ENCODE results near the gene GALNT9. TPM values are rescaled to one million over a fixed set of nuclear protein-coding genes. Genes with fewer than 3 reads are reported as not detected.

Gene GALNT9
- total and polyA plus RNA-seq, 5 donors from 2014 or later, result 0.37 to 0.69 (median 0.64) TPM; not detected in 2

DNA sequence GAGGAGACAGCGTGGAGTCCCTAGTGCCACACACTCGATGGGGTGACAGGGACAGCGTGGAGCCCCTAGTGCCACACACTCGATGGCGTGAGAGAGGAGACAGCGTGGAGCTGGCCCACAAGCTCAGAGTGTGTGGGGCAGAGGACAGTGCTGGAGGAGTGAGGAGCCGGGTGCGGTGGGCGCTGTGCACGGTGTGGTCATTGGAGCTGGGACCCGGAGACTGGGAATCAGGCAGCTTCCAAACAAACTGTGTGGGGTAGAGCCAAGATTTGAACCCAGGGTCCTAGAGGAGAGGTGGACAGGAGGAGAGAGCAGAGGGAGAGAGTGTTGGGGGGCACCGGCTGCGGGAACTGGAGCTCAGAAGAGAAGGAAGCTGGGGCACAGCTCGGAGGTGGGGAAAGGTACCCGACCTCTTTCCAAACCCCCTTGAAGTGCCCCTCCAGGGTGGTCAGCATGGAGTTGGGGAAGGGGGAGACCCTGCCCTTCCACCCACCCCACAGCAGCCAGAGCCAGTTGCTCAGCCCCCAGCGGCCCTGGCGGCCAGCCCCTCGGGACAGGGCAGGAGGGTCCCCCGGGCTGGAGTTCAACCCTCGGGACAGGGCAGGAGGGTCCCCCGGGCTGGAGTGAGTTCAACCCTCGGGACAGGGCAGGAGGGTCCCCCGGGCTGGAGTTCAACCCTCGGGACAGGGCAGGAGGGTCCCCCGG, 94.1 kb downstream of the GALNT9 start:
- Mint-ChIP-seq H3K4me1 (peaks cover 0 to 4% (median under 1%) of the 10 kb centered on the region in 4 donors), H3K36me3 (no peaks in the 10 kb centered on the region), H3K27ac (no peak overlapping the region), H3K9me3 (peaks cover 0 to 2% (median 0%) of the 10 kb centered on the region in 7 donors), H3K4me3 (no peak overlapping the region), H3K27me3 (no peaks in the 10 kb centered on the region)
- Histone ChIP-seq H3K9me3 (ENCODE audit: control insufficient read depth in 2 of 2, low read length in 2 of 2) (no peaks in the 10 kb centered on the region), H3K4me3 (ENCODE audit: low read depth, low read length) (no peak overlapping the region), H3K27me3 (ENCODE audit: control insufficient read depth, insufficient read depth, low read length) (no peaks in the 10 kb centered on the region), H3K27ac (ENCODE audit: insufficient read depth, low read length, poor library complexity, severe bottlenecking) (no peak overlapping the region), H3K36me3 (ENCODE audit: control insufficient read depth, insufficient read depth, low read length) (no peaks in the 10 kb centered on the region), H3K4me1 (ENCODE audit: control insufficient read depth, insufficient read depth, low read length, poor library complexity, severe bottlenecking) (no peaks in the 10 kb centered on the region)
- DNase-seq (no peak), ATAC-seq (ENCODE audit: low read depth in 2 of 2) (no peak)

DNA sequence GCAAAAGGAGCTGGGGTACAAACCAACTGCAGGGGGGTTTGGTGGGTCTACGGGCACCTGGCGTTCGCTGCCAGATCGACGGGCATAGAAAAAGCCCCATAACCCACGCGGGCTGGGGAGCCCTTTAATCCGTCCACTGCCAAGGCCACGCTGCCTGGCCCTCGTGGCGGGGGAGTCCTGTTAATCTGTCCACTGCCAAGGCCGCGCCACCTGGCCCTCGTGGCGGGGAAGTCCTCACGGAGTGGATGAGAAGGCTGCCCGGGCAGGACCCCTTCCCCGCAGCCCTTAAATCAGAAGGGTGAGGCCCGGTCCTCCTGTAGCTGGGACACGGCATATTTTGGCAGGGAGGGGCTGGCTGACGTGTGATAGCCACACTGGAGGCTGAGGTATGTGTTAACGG, 99.0 kb downstream of the GALNT9 start:
- no peaks in the 10 kb centered on the region for H3K4me1 Mint-ChIP-seq
- DNase-seq, result no peak
- Histone ChIP-seq H3K27me3 (ENCODE audit: control insufficient read depth, insufficient read depth, low read length) (no peaks in the 10 kb centered on the region), H3K4me1 (ENCODE audit: control insufficient read depth, insufficient read depth, low read length, poor library complexity, severe bottlenecking) (no peaks in the 10 kb centered on the region), H3K9me3 (ENCODE audit: control insufficient read depth in 2 of 2, low read length in 2 of 2) (no peaks in the 10 kb centered on the region), H3K36me3 (ENCODE audit: control insufficient read depth, insufficient read depth, low read length) (no peaks in the 10 kb centered on the region), H3K27ac (ENCODE audit: insufficient read depth, low read length, poor library complexity, severe bottlenecking) (no peak overlapping the region), H3K4me3 (ENCODE audit: low read depth, low read length) (no peak overlapping the region)
- no peak overlapping the region for H3K27ac Mint-ChIP-seq
- H3K27me3 Mint-ChIP-seq, result no peaks in the 10 kb centered on the region
- H3K9me3 Mint-ChIP-seq, result no peaks in the 10 kb centered on the region
- H3K36me3 Mint-ChIP-seq, result no peaks in the 10 kb centered on the region
- no peak overlapping the region for H3K4me3 Mint-ChIP-seq
- no peak for ATAC-seq (ENCODE audit: low read depth in 2 of 2)

- Mint-ChIP-seq H3K4me1 (no peaks in the 10 kb centered on the region), H3K27ac (no peak overlapping the region), H3K36me3 (no peaks in the 10 kb centered on the region), H3K4me3 (no peak overlapping the region), H3K9me3 (no peaks in the 10 kb centered on the region), H3K27me3 (no peaks in the 10 kb centered on the region)
- no peaks in the 10 kb centered on the region for H3K4me1 ChIP-seq (ENCODE audit: control insufficient read depth, insufficient read depth, low read length, poor library complexity, severe bottlenecking)
- H3K27me3 ChIP-seq (ENCODE audit: control insufficient read depth, insufficient read depth, low read length), result no peaks in the 10 kb centered on the region
- ATAC-seq (ENCODE audit: low read depth in 2 of 2), result no peak
- DNase-seq, result no peak
- no peaks in the 10 kb centered on the region for H3K9me3 ChIP-seq (ENCODE audit: control insufficient read depth in 2 of 2, low read length in 2 of 2)
- H3K27ac ChIP-seq (ENCODE audit: insufficient read depth, low read length, poor library complexity, severe bottlenecking), result no peak overlapping the region
- H3K4me3 ChIP-seq (ENCODE audit: low read depth, low read length), result no peak overlapping the region
- no peaks in the 10 kb centered on the region for H3K36me3 ChIP-seq (ENCODE audit: control insufficient read depth, insufficient read depth, low read length)
Measured at GRCh38 chr12:132229926-132230325, 99.5 kb downstream of the GALNT9 start.

DNA sequence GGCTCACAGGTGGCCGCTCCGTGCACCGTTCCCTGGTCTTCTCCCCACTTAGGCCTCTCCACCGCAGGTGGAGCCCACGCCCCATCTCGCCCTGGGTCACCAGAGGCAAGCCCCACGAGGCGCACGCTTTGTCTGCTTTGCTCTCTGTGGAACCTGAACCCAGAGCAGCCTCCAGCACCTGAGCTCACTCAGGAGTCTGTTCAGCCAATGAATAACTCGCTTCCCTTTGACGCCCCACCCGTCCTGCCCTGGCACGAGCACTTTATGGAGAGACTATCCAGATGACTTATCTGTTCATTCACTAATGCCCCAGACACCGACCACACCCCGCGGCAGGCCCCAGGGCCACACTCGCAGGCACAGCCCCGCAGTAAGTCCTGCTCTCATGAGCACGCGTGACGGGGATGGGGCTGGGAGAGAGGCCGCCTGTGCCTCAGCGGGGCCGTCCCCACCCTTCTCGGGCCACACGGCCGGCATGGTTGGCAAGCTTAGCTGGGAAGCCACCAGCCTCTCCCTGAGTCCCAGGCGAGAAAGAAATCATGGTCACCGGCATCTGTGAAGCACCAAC, 100.1 kb downstream of the GALNT9 start:
- no peak for ATAC-seq (ENCODE audit: low read depth in 2 of 2)
- Mint-ChIP-seq H3K4me3 (no peak overlapping the region), H3K36me3 (no peaks in the 10 kb centered on the region), H3K27ac (no peak overlapping the region), H3K4me1 (no peaks in the 10 kb centered on the region), H3K9me3 (no peaks in the 10 kb centered on the region), H3K27me3 (no peaks in the 10 kb centered on the region)
- Histone ChIP-seq H3K4me3 (ENCODE audit: low read depth, low read length) (no peak overlapping the region), H3K4me1 (ENCODE audit: control insufficient read depth, insufficient read depth, low read length, poor library complexity, severe bottlenecking) (no peaks in the 10 kb centered on the region), H3K27me3 (ENCODE audit: control insufficient read depth, insufficient read depth, low read length) (no peaks in the 10 kb centered on the region), H3K36me3 (ENCODE audit: control insufficient read depth, insufficient read depth, low read length) (no peaks in the 10 kb centered on the region), H3K9me3 (ENCODE audit: control insufficient read depth in 2 of 2, low read length in 2 of 2) (no peaks in the 10 kb centered on the region), H3K27ac (ENCODE audit: insufficient read depth, low read length, poor library complexity, severe bottlenecking) (no peak overlapping the region)
- no peak for DNase-seq

DNA sequence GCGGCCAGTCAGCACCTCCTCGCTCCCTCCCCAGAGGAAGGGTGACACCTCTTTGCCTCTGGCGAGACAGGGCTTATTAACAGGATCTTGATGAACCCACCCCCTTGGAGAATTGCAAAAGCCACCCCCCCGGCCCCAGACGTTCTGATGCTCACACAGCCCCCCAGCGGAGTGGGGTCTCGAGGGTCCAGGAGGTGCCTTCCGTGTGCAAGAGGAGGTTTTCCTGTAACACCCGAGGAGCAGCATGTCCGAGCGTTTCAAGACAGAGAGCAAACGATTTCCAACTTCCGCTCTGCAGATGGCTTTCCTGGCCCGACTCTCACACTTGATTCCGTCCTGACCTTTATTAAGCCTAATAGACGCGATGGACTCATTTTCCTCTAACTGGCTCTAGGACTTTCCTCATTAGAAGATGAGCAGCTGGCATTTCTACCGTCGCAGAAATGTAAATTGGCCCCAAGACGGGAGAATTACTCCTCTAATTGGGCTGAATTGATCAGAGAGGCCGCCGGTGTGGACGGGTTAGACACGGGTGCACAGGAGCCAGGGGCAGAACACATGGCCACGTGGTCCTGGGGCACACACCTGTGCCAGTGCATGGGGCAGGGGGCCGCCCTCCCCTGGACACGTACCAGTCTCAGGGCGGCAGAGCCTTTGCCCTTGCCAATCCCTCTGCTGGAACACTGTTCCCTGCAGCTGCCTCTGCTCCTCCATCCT, 100.8 kb downstream of the GALNT9 start:
- Histone ChIP-seq H3K27ac (ENCODE audit: insufficient read depth, low read length, poor library complexity, severe bottlenecking) (no peak overlapping the region), H3K27me3 (ENCODE audit: control insufficient read depth, insufficient read depth, low read length) (no peaks in the 10 kb centered on the region), H3K4me3 (ENCODE audit: low read depth, low read length) (no peak overlapping the region), H3K36me3 (ENCODE audit: control insufficient read depth, insufficient read depth, low read length) (no peaks in the 10 kb centered on the region), H3K4me1 (ENCODE audit: control insufficient read depth, insufficient read depth, low read length, poor library complexity, severe bottlenecking) (no peaks in the 10 kb centered on the region), H3K9me3 (ENCODE audit: control insufficient read depth in 2 of 2, low read length in 2 of 2) (no peaks in the 10 kb centered on the region)
- H3K4me1 Mint-ChIP-seq, result no peaks in the 10 kb centered on the region
- ATAC-seq (ENCODE audit: low read depth in 2 of 2), result no peak
- no peaks in the 10 kb centered on the region for H3K36me3 Mint-ChIP-seq
- DNase-seq, result no peak
- no peak overlapping the region for H3K4me3 Mint-ChIP-seq
- H3K9me3 Mint-ChIP-seq, result no peaks in the 10 kb centered on the region
- no peak overlapping the region for H3K27ac Mint-ChIP-seq
- no peaks in the 10 kb centered on the region for H3K27me3 Mint-ChIP-seq

- no peak overlapping the region for H3K27ac ChIP-seq (ENCODE audit: insufficient read depth, low read length, poor library complexity, severe bottlenecking)
- ATAC-seq (ENCODE audit: low read depth in 2 of 2), result no peak
- no peak overlapping the region for H3K4me3 Mint-ChIP-seq
- H3K27ac Mint-ChIP-seq, result no peak overlapping the region
- no peak for DNase-seq
- H3K27me3 Mint-ChIP-seq, result no peaks in the 10 kb centered on the region
- no peaks in the 10 kb centered on the region for H3K36me3 ChIP-seq (ENCODE audit: control insufficient read depth, insufficient read depth, low read length)
- H3K36me3 Mint-ChIP-seq, result no peaks in the 10 kb centered on the region
- H3K9me3 Mint-ChIP-seq, result no peaks in the 10 kb centered on the region
- H3K4me1 ChIP-seq (ENCODE audit: control insufficient read depth, insufficient read depth, low read length, poor library complexity, severe bottlenecking), result peaks cover 2% of the 10 kb centered on the region
- no peaks in the 10 kb centered on the region for H3K27me3 ChIP-seq (ENCODE audit: control insufficient read depth, insufficient read depth, low read length)
- H3K4me1 Mint-ChIP-seq, result no peaks in the 10 kb centered on the region
- H3K4me3 ChIP-seq (ENCODE audit: low read depth, low read length), result no peak overlapping the region
- H3K9me3 ChIP-seq (ENCODE audit: control insufficient read depth in 2 of 2, low read length in 2 of 2), result no peaks in the 10 kb centered on the region
Measured at GRCh38 chr12:132227782-132228475, 101.5 kb downstream of the GALNT9 start.

- Mint-ChIP-seq H3K9me3 (no peaks in the 10 kb centered on the region), H3K4me3 (no peak overlapping the region), H3K27me3 (no peaks in the 10 kb centered on the region), H3K36me3 (no peaks in the 10 kb centered on the region), H3K4me1 (peaks cover 0 to 5% (median 2%) of the 10 kb centered on the region in 4 donors), H3K27ac (no peak overlapping the region)
- no peak for DNase-seq
- Histone ChIP-seq H3K4me1 (ENCODE audit: control insufficient read depth, insufficient read depth, low read length, poor library complexity, severe bottlenecking) (peaks cover 10% of the 10 kb centered on the region), H3K27me3 (ENCODE audit: control insufficient read depth, insufficient read depth, low read length) (no peaks in the 10 kb centered on the region), H3K36me3 (ENCODE audit: control insufficient read depth, insufficient read depth, low read length) (no peaks in the 10 kb centered on the region), H3K9me3 (ENCODE audit: control insufficient read depth in 2 of 2, low read length in 2 of 2) (no peaks in the 10 kb centered on the region), H3K4me3 (ENCODE audit: low read depth, low read length) (no peak overlapping the region), H3K27ac (ENCODE audit: insufficient read depth, low read length, poor library complexity, severe bottlenecking) (no peak overlapping the region)
- no peak for ATAC-seq (ENCODE audit: low read depth in 2 of 2)
Measured at GRCh38 chr12:132227118-132227517, 102.3 kb downstream of the GALNT9 start.
